ENCODE data around the gene TOX2. TPM values are rescaled to one million over a fixed set of nuclear protein-coding genes. Genes with fewer than 3 reads are reported as not detected.

TOX2 gene
- polyA plus RNA-seq, 3 donors, result 0.39 to 0.56 (median 0.47) TPM

DNA sequence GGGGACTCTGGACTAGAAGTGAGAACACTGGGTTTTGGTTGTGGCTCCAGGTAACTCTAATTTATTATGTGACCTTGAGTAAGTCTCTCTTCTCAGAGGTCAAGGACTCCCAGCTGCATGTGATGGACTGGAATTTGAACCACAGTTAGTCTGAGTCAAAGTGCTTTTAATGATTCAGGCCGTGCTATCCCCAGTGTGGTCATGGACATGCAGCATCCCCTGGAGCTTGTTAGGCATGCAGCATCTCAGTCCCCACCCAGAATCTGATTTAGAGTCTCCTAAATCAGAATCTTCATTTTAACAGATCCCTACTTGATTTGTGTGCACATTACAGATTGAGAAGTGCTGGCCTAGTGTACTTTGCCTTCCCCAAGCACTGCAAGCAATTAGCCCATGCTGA, 74.2 kb downstream of the TOX2 start:
- no peak overlapping the region for H3K9ac ChIP-seq (ENCODE audit: insufficient read depth, low read length, poor library complexity, severe bottlenecking)
- H3K79me2 ChIP-seq (ENCODE audit: insufficient read depth, low read length), result no peaks in the 10 kb centered on the region
- no peak overlapping the region for H3K4me3 ChIP-seq (replicated peaks in 1 of 3; ENCODE audit: low read depth in 2 of 3, low read length in 3 of 3)
- WGBS (ENCODE audit: insufficient coverage), result 100% methylated on average over 1 of the region's 1 CpG
- H3K9me3 ChIP-seq (replicated peaks in 1 of 2; ENCODE audit: control insufficient read depth in 1 of 2, insufficient read depth in 1 of 2, low read length in 2 of 2), result peaks cover 0 to 4% of the 10 kb centered on the region in 2 donors
- H3K4me1 ChIP-seq (ENCODE audit: control insufficient read depth in 1 of 2, insufficient read depth in 2 of 2, low read length in 2 of 2), result no peaks in the 10 kb centered on the region
- Mint-ChIP-seq H3K27ac (no peak overlapping the region), H3K27me3 (ENCODE audit: low read depth in 3 of 3) (peaks cover 6 to 13% (median 7%) of the 10 kb centered on the region in 3 donors), H3K4me1 (no peaks in the 10 kb centered on the region), H3K9me3 (peaks cover 0 to 8% (median 6%) of the 10 kb centered on the region in 7 donors), H3K4me3 (no peak overlapping the region), H3K36me3 (no peaks in the 10 kb centered on the region)
- intact Hi-C loops (cut with micrococcal nuclease), result no loop called here
- no peaks in the 10 kb centered on the region for H3K36me3 ChIP-seq (replicated peaks in 1 of 2; ENCODE audit: control insufficient read depth in 1 of 2, insufficient read depth in 2 of 2, low read length in 2 of 2)
- no peak overlapping the region for H3K4me2 ChIP-seq (replicated peaks; ENCODE audit: extremely low read depth, low read length, poor library complexity, severe bottlenecking)
- DNase-seq, result no peak
- TF ChIP-seq, protein P1, sequence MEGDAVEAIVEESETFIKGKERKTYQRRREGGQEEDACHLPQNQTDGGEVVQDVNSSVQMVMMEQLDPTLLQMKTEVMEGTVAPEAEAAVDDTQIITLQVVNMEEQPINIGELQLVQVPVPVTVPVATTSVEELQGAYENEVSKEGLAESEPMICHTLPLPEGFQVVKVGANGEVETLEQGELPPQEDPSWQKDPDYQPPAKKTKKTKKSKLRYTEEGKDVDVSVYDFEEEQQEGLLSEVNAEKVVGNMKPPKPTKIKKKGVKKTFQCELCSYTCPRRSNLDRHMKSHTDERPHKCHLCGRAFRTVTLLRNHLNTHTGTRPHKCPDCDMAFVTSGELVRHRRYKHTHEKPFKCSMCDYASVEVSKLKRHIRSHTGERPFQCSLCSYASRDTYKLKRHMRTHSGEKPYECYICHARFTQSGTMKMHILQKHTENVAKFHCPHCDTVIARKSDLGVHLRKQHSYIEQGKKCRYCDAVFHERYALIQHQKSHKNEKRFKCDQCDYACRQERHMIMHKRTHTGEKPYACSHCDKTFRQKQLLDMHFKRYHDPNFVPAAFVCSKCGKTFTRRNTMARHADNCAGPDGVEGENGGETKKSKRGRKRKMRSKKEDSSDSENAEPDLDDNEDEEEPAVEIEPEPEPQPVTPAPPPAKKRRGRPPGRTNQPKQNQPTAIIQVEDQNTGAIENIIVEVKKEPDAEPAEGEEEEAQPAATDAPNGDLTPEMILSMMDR (IDR thresholded peaks at IDR 0.05), result no peak
- no peak overlapping the region for H3K27ac ChIP-seq (ENCODE audit: low read depth in 1 of 2, low read length in 2 of 2)
- H4K20me1 ChIP-seq (ENCODE audit: insufficient read depth, low read length), result no peaks in the 10 kb centered on the region
- no peak overlapping the region for H2AFZ ChIP-seq (ENCODE audit: insufficient read depth, low read depth, low read length, poor library complexity, severe bottlenecking)
- H3K27me3 ChIP-seq (ENCODE audit: control insufficient read depth in 2 of 2, insufficient read depth in 2 of 2, low read length in 2 of 2), result no peaks in the 10 kb centered on the region

DNA sequence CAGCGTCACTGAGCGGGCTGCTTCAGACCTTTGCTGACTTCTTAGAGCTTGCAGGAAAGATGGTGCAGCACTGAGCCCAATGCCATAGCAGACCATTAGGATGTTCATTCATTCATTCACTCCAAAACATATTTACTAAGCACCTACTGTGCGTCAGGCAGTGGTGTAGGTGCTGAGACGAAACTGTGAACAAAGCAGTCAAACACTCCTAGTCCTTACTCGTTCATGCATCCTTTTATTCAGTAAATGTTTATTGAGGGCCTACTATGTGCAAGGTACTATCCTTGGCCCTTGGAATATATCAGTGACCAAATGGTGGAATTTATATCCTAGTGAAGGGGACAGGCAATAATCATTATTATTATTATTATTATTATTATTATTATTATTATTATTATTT, 76.6 kb downstream of the TOX2 start:
- no peaks in the 10 kb centered on the region for H3K27me3 ChIP-seq (ENCODE audit: control insufficient read depth in 2 of 2, insufficient read depth in 2 of 2, low read length in 2 of 2)
- Mint-ChIP-seq H3K36me3 (no peaks in the 10 kb centered on the region), H3K4me3 (no peak overlapping the region), H3K27ac (no peak overlapping the region), H3K4me1 (no peaks in the 10 kb centered on the region), H3K27me3 (ENCODE audit: low read depth in 3 of 3) (peaks cover 13 to 17% (median 14%) of the 10 kb centered on the region in 3 donors), H3K9me3 (peaks cover 0 to 8% (median 6%) of the 10 kb centered on the region in 7 donors)
- H2AFZ ChIP-seq (ENCODE audit: insufficient read depth, low read depth, low read length, poor library complexity, severe bottlenecking), result no peak overlapping the region
- H3K27ac ChIP-seq (ENCODE audit: low read depth in 1 of 2, low read length in 2 of 2), result no peak overlapping the region
- peaks cover 0 to 4% of the 10 kb centered on the region in 2 donors for H3K9me3 ChIP-seq (replicated peaks in 1 of 2; ENCODE audit: control insufficient read depth in 1 of 2, insufficient read depth in 1 of 2, low read length in 2 of 2)
- 100% methylated on average over 2 of the region's 5 CpGs for WGBS (ENCODE audit: insufficient coverage)
- no peak overlapping the region for H3K4me2 ChIP-seq (replicated peaks; ENCODE audit: extremely low read depth, low read length, poor library complexity, severe bottlenecking)
- DNase-seq, result no peak
- no peaks in the 10 kb centered on the region for H3K79me2 ChIP-seq (ENCODE audit: insufficient read depth, low read length)
- TF ChIP-seq, protein P1 (IDR thresholded peaks at IDR 0.05), result no peak
- no peaks in the 10 kb centered on the region for H3K36me3 ChIP-seq (replicated peaks in 1 of 2; ENCODE audit: control insufficient read depth in 1 of 2, insufficient read depth in 2 of 2, low read length in 2 of 2)
- H4K20me1 ChIP-seq (ENCODE audit: insufficient read depth, low read length), result no peaks in the 10 kb centered on the region
- no peak overlapping the region for H3K9ac ChIP-seq (ENCODE audit: insufficient read depth, low read length, poor library complexity, severe bottlenecking)
- intact Hi-C loops (cut with micrococcal nuclease), result loop anchor here in 1 of 2 donors (10.0 kb wide), 1 partner anchor 64 kb away; no protein-coding TSS in a partner anchor
- no peak overlapping the region for H3K4me3 ChIP-seq (replicated peaks in 1 of 3; ENCODE audit: low read depth in 2 of 3, low read length in 3 of 3)
- no peaks in the 10 kb centered on the region for H3K4me1 ChIP-seq (ENCODE audit: control insufficient read depth in 1 of 2, insufficient read depth in 2 of 2, low read length in 2 of 2)
